Activated naive CD4-positive, alpha-beta T cell treated with anti-CD3 and anti-CD28 coated beads, Interleukin-2, amount 50 U/mL, for 24 hours (primary cell): ENCODE measurements around the gene DCDC2C.

Source experiments
- H3K27ac Mint-ChIP-seq: one replicate; pipeline ENCODE4 v1.8.0; 2021; ENCODE audit warnings: mild to moderate bottlenecking, mixed read lengths
- H3K27me3 Mint-ChIP-seq: one replicate; pipeline ENCODE4 v1.8.0; 2021; ENCODE audit warnings: mixed read lengths
- H3K36me3 Mint-ChIP-seq: one replicate; pipeline ENCODE4 v1.8.0; 2021; ENCODE audit warnings: mixed read lengths
- H3K4me1 Mint-ChIP-seq: one replicate; pipeline ENCODE4 v1.8.0; 2021; ENCODE audit warnings: mixed read lengths
- H3K4me3 Mint-ChIP-seq: one replicate; pipeline ENCODE4 v1.8.0; 2021; ENCODE audit warnings: mild to moderate bottlenecking, mixed read lengths
- H3K9me3 Mint-ChIP-seq: one replicate; pipeline ENCODE4 v1.8.0; 2021; ENCODE audit warnings: mixed read lengths

DCDC2C gene

DNA sequence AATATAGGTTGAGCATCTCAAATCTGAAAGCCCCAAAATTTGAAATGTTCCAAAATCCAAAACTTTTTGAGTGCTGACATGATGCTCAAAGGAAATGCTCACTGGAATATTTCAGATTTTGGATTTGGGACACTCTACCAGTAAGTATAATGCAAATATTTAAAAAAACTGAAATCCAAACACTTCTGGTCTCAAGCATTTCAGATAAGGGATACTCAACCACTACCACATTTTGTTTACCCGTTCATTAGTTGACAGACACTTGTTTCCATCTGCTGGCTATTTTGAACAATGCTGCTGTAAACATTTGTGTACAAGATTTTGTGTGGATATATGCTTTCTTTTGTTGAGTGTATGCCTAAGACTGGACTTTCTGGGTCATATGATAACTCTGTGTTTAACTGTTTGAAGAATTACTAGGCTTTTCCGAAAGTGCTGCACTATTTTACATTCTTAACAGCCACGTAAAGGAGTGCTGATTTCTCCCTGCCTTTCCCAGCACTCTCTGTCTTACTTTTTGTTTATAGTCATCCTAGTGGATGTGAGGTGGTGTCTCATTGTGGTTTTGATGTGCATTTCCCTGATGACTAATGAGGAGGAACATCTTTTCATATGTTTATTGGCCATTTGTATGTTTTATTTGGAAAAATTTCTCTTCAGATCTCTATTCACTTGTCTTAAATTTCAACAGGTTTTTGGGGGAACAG, 19.5 kb upstream of the DCDC2C start:
- H3K27me3 Mint-ChIP-seq, result peaks cover 5% of the 10 kb centered on the region
- no peak overlapping the region for H3K4me3 Mint-ChIP-seq
- H3K27ac Mint-ChIP-seq, result no peak overlapping the region
- H3K4me1 Mint-ChIP-seq, result no peaks in the 10 kb centered on the region
- peaks cover 5% of the 10 kb centered on the region for H3K9me3 Mint-ChIP-seq
- no peaks in the 10 kb centered on the region for H3K36me3 Mint-ChIP-seq

DNA sequence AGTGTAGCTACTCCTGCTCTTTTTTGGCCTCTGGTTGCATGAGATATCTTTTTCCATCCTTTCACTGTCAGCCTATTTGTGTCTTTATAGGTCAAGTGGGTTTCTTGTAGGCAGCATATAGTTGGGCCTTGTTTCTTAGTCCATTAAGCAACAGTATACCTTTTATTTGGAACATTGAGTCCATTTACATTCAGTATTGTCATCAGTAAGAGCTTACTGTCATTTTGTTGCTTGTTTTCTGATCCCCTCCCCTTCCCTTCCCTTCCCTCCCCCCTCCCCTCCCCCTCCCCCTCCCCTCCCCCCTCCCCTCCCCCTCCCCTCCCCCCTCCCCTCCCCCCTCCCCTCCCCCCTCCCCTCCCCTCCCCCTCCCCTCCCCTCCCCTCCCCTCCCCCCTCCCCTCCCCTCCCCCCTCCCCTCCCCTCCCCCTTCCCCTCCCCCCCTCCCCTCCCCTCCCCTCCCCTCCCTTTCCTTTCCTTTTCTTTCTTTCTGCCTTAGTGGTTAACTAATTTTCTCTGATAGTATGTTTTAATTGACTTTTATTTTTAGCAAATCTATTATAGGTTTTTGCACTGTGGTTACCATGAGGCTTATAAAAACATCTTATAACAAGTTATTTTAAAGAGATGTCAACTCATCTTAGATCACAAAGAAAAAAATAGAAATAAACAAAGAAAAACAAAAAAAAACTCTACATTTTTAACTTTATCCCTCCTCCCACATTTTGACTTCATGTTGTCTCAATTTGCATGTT, 13.2 kb upstream of the DCDC2C start:
- no peak overlapping the region for H3K27ac Mint-ChIP-seq
- H3K27me3 Mint-ChIP-seq, result peaks cover 11% of the 10 kb centered on the region
- H3K36me3 Mint-ChIP-seq, result no peaks in the 10 kb centered on the region
- no peak overlapping the region for H3K4me3 Mint-ChIP-seq
- no peaks in the 10 kb centered on the region for H3K4me1 Mint-ChIP-seq
- peaks cover 7% of the 10 kb centered on the region for H3K9me3 Mint-ChIP-seq

DNA sequence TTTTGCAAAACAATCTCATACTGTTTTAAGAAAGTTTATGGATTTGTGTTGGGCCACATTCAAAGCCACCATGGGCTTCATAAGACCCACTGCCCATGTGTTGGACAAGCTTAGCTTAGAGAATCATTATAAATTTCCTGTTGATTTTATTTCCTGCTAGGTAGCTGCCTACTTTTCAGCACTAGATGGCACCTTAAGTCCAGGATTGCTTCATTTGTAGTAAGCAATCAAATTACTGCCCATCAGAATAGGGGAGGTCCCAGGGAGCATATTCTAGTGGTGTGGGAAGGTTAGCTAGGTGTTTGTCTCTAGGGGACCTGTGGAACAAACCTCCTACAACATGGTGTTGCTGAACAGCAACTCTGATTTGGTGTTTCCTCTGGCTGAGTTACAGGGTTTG, 11.0 kb upstream of the DCDC2C start:
- Mint-ChIP-seq H3K9me3 (peaks cover 5% of the 10 kb centered on the region), H3K4me1 (no peaks in the 10 kb centered on the region), H3K4me3 (no peak overlapping the region), H3K27me3 (peaks cover 12% of the 10 kb centered on the region), H3K27ac (no peak overlapping the region), H3K36me3 (no peaks in the 10 kb centered on the region)

DNA sequence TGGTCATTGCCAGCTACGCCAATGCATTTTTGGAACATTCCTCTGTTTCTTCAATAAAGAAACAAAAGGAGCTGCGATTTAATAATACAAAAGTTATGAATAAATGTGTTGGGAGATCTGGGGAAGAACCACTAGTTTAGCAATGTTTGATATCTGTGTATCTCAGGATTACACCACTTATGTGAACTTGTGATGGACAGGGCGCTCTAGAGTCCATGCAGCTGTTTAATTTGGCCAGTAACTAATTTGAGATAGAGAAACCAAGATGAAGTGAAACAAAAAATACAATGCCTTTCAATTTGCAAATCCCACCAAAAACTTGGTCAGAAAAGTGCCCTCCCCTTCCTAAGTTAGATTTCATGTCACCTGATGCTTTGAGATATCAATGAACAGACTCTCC, 6.8 kb upstream of the DCDC2C start:
- no peaks in the 10 kb centered on the region for H3K36me3 Mint-ChIP-seq
- no peaks in the 10 kb centered on the region for H3K4me1 Mint-ChIP-seq
- no peak overlapping the region for H3K4me3 Mint-ChIP-seq
- H3K27me3 Mint-ChIP-seq, result peaks cover 13% of the 10 kb centered on the region
- no peak overlapping the region for H3K27ac Mint-ChIP-seq
- no peaks in the 10 kb centered on the region for H3K9me3 Mint-ChIP-seq

DNA sequence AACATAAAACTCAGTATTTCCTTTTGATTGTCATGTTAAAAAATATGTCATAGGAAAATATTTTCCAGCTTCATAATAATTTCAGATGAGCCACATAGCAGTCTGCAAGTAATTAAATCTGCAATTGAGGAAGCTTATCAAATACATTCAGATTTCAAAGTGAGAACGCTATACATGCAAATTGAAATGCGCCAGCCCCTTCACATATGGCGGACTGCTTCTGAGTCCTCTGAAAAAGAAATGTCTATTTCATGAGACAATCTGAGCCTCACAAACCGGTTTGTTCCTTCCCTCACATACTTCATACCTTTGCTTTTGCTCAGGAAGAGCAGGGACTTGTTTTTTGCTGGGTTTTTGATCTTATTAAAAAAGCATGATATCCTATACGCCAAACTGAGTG, 2.3 kb upstream of the DCDC2C start:
- Mint-ChIP-seq H3K27me3 (peaks cover 25% of the 10 kb centered on the region), H3K27ac (no peak overlapping the region), H3K36me3 (no peaks in the 10 kb centered on the region), H3K4me1 (no peaks in the 10 kb centered on the region), H3K9me3 (no peaks in the 10 kb centered on the region), H3K4me3 (no peak overlapping the region)

DNA sequence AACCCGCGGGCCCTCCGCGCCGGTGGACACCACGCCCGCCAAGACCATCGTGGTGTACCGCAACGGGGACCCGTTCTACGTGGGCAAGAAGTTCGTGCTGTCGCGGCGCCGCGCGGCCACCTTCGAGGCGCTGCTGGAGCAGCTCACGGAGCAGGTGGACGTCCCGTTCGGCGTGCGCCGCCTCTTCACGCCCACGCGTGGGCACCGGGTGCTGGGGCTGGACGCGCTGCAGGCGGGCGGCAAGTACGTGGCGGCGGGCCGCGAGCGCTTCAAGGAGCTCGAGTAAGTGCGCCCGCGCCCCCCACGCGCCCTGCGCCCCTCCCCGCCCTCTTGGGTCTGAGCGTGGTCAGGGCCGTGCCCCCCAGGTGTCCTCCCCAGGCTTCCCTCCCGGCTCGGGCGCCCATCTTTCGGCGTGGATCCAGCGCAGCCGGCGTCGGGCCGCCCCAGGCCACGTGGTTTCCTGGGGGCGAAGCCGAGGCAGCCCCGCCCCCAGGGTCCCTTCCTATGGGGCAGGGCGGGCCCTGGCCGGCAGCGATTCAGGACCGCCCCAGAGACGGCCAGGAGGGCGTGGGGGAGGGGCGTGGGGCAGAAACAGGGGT, 481 bp downstream of the DCDC2C start:
- Mint-ChIP-seq H3K9me3 (no peaks in the 10 kb centered on the region), H3K4me1 (no peaks in the 10 kb centered on the region), H3K27me3 (peaks cover 25% of the 10 kb centered on the region), H3K27ac (no peak overlapping the region), H3K4me3 (no peak overlapping the region), H3K36me3 (no peaks in the 10 kb centered on the region)

DNA sequence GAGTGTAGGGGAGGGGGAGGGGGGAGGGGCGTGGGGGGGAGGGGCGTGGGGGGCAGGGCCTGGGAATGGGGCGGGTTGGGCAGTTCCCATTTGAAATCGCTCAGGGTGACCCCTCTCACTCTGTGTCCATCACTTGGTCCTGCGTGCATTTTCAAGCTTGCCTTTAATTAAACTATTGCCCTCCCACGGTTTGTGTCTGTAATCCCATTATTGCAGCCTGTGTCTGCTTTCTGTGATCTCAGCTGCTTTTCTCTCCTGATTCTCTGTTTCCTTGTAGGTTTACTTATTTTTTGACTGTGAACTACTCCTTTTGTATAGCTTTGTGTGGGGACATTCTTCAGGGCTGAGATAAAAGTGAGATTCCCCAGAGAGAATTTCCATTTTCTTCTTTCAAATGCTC, 1.3 kb downstream of the DCDC2C start:
- Mint-ChIP-seq H3K9me3 (no peaks in the 10 kb centered on the region), H3K4me1 (no peaks in the 10 kb centered on the region), H3K27me3 (peaks cover 23% of the 10 kb centered on the region), H3K4me3 (no peak overlapping the region), H3K36me3 (no peaks in the 10 kb centered on the region), H3K27ac (no peak overlapping the region)

DNA sequence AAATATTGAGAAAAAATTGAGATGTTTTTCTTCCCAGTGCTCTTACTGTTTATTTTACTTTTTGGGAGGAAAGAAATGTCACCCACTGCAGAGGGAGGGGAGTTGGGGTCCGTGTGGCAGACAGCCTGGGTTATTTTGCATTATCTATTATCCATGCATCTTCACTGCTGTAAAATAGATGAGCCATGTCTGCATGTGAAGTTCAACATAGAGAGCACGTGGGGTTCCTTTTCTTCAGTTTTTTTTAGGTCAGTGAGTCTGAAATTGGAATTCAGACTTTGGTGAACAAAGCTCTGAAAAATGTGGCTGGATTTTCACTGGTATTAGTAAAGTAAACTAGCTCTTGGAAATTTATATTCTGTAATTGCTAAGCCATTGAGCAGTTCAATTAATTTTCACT, 2.4 kb downstream of the DCDC2C start:
- H3K27ac Mint-ChIP-seq, result no peak overlapping the region
- no peak overlapping the region for H3K4me3 Mint-ChIP-seq
- peaks cover 25% of the 10 kb centered on the region for H3K27me3 Mint-ChIP-seq
- no peaks in the 10 kb centered on the region for H3K9me3 Mint-ChIP-seq
- H3K4me1 Mint-ChIP-seq, result no peaks in the 10 kb centered on the region
- no peaks in the 10 kb centered on the region for H3K36me3 Mint-ChIP-seq

DNA sequence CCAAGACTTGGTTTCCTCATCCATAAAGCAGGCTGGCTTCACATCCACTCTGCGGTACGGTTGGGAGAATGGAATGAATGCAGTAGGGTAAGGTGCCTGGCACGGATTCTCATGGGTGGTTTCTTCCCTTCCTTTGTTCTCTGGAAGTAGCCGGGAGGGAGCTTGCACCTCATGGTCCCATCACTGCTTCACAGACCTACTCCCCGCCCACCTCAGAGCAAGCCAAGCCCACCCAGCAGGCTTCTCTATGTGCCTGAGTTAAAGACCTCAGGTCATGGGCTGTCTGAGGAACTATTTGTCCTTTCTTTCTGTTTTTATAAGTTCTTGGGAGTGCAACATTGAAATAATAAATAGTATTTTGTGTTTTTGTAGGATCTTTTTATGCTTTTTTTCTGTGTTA, 3.5 kb downstream of the DCDC2C start:
- Mint-ChIP-seq H3K9me3 (no peaks in the 10 kb centered on the region), H3K27me3 (peaks cover 21% of the 10 kb centered on the region), H3K27ac (no peak overlapping the region), H3K4me1 (no peaks in the 10 kb centered on the region), H3K4me3 (no peak overlapping the region), H3K36me3 (no peaks in the 10 kb centered on the region)

DNA sequence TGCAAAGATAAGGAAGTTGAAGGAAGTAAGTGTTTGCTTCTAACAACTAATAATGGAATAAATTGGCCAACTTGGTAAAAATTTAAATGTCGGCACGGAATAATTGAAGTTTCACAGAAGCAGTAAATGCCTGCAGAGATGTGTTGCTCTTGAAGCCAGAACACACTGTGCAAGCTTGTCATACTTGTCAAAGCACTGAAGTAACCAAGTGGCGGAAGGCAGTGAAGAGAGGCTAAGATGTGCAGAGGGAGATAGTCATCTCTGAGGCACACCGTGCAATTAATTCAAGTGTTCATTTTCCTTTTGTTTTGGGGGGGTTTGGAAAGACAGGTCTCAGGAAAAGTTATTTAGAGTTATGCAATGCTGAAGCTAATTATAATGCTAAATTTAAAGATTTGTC, 5.2 kb downstream of the DCDC2C start:
- H3K9me3 Mint-ChIP-seq, result no peaks in the 10 kb centered on the region
- peaks cover 11% of the 10 kb centered on the region for H3K27me3 Mint-ChIP-seq
- H3K27ac Mint-ChIP-seq, result no peak overlapping the region
- no peaks in the 10 kb centered on the region for H3K36me3 Mint-ChIP-seq
- no peaks in the 10 kb centered on the region for H3K4me1 Mint-ChIP-seq
- no peak overlapping the region for H3K4me3 Mint-ChIP-seq

DNA sequence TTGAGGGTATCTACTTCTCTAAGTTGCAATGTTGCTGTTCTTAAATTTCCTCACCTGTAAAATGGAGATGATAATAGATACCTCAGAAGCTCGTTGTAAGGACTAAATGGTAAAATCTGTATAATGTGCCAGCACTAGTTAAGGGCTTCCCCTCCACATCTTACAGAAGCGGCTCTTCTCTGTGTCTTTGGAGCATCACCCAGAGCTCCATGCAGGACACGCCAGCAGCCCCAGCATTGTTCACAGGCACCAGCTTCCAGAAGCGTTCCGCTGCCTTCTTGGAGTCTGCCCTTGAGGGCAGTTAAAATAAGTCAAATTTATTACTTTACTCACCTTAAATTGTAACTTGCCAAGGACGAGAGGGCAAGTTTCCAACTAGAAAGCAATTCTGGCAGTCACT, 5.8 kb downstream of the DCDC2C start:
- Mint-ChIP-seq H3K9me3 (no peaks in the 10 kb centered on the region), H3K4me1 (no peaks in the 10 kb centered on the region), H3K4me3 (no peak overlapping the region), H3K27ac (no peak overlapping the region), H3K27me3 (peaks cover 11% of the 10 kb centered on the region), H3K36me3 (no peaks in the 10 kb centered on the region)

DNA sequence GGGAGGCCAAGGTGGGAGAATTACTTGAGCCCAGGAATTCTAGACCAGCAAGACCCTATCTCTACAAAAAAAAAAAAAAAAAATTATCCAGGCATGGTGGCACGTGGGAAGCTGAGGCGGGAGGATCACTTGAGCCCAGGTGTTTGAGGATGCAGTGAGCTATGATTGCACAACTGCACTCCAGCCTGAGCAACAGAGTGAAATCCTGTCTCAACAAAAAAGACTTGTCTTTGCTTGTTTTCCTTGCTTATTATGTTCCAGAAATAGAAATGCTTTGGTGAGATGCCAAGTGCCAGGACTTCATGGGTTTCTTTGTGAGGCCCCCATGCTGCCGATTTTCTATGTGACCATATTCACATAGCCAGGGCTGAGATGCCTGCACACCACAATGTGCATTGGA, 9.0 kb downstream of the DCDC2C start:
- H3K27ac Mint-ChIP-seq, result no peak overlapping the region
- no peak overlapping the region for H3K4me3 Mint-ChIP-seq
- no peaks in the 10 kb centered on the region for H3K4me1 Mint-ChIP-seq
- no peaks in the 10 kb centered on the region for H3K36me3 Mint-ChIP-seq
- H3K9me3 Mint-ChIP-seq, result no peaks in the 10 kb centered on the region
- peaks cover 4% of the 10 kb centered on the region for H3K27me3 Mint-ChIP-seq

DNA sequence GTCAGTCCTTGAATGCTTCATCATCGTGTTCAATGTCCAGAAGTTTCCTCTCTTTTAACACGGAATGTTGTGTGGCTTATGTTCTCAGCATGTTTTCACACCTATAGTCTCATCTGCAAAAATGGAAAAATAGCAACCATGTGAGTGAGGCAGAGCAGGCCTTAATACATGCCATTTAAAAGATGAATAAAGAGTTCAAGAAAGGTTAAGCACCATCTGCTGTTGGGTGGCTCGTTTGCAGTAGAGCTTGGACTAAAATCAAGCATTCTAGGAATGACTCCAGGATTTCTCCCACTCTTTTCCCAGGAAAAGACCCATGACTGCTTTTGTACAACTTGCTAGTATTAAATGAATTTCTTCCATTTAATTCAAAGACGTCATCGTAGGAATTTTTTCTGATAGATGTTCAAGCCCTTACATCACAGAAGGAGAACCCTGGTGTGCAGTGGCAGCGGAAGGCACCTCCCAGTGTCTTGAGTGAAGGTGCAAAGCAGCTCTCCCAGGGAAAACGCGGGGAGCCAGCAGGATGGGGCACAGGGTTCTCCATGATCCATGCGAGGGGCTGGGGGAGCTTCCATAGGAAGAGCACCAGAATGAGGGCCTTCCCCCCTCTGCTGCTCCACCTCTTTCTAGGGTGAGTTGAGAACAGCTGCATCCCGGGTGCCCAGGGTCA, 9.6 kb downstream of the DCDC2C start:
- Mint-ChIP-seq H3K4me3 (no peak overlapping the region), H3K4me1 (no peaks in the 10 kb centered on the region)

DNA sequence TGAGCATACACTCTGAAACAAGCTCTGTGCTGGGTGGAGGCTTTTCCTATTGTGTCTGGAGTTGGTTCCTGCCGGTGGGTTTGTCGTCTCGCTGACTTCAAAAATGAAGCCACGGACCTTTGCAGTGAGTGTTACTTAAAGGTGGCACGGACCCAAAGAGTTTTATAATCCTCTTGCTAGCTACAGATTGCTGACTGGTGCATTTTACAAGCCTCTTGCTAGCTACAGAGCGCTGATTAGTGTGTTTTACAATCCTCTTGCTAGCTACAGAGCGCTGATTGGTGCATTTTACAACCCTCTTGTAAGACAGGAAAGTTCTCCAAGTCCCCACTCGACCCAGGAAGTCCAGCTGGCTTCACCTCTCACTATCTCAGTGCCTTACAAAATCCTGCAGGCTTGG, 15.3 kb downstream of the DCDC2C start:
- Mint-ChIP-seq H3K9me3 (peaks cover 8% of the 10 kb centered on the region), H3K27me3 (peaks cover 4% of the 10 kb centered on the region), H3K27ac (no peak overlapping the region), H3K36me3 (no peaks in the 10 kb centered on the region), H3K4me1 (no peaks in the 10 kb centered on the region), H3K4me3 (no peak overlapping the region)

More for the DNA sequence above, 9.6 kb downstream of the DCDC2C start:
- Mint-ChIP-seq H3K36me3 (no peaks in the 10 kb centered on the region), H3K27ac (no peak overlapping the region), H3K27me3 (peaks cover 4% of the 10 kb centered on the region), H3K9me3 (no peaks in the 10 kb centered on the region)

DNA sequence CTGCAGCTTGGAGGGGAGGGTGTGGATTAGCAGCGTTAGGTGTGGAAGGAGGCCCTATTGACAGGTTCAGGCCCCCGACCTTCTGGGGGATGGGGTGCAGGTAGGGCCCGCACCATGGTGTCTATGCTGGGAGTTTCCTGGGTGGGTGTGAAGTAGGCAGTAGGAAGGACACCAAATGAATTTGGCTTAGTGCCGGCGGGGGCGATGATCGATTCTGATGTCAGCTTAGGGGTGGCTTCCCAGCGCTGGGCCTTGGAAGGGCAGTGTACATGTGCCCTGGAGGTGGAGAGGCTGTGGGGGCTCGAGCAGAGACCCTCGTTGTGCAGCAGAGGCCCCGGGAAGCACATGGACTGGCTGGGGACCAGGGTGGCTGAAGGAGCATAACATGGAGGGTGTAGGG, 21.6 kb downstream of the DCDC2C start:
- H3K4me3 Mint-ChIP-seq, result no peak overlapping the region
- H3K27me3 Mint-ChIP-seq, result peaks cover 18% of the 10 kb centered on the region
- H3K36me3 Mint-ChIP-seq, result no peaks in the 10 kb centered on the region
- peaks cover 8% of the 10 kb centered on the region for H3K9me3 Mint-ChIP-seq
- H3K27ac Mint-ChIP-seq, result no peak overlapping the region
- no peaks in the 10 kb centered on the region for H3K4me1 Mint-ChIP-seq
